H9 (cell line): ENCODE results near the gene IQGAP2. TPM values are rescaled to one million over a fixed set of nuclear protein-coding genes. Genes with fewer than 3 reads are reported as not detected.

Source experiments
- DNase-seq: peaks from one replicate; pipeline ENCODE4 v3.0.0-alpha.2; 2017
- H2AFZ ChIP-seq: one replicate; pipeline ENCODE4 v1.6.1; 2013; ENCODE audit warnings: mild to moderate bottlenecking, low read length, control low read depth, moderate library complexity
- H2AK5ac ChIP-seq: 2 replicates; pipeline ENCODE4 v1.6.1; 2013; ENCODE audit warnings: low read length, control low read depth, mixed read lengths; ENCODE audit not compliant: insufficient read length
- H2BK120ac ChIP-seq: one replicate; pipeline ENCODE4 v1.6.1; 2013; ENCODE audit warnings: low read depth, mild to moderate bottlenecking, low read length, control low read depth, inconsistent platforms; ENCODE audit not compliant: poor library complexity, severe bottlenecking
- H2BK12ac ChIP-seq: 2 replicates; pipeline ENCODE4 v1.6.1; 2013; ENCODE audit warnings: low read length, control low read depth, mixed read lengths, low read depth; ENCODE audit not compliant: insufficient read length
- H2BK15ac ChIP-seq: 2 replicates; pipeline ENCODE4 v1.6.1; 2013; ENCODE audit warnings: low read depth, low read length, control low read depth
- H2BK20ac ChIP-seq: one replicate; pipeline ENCODE4 v1.6.1; 2013; ENCODE audit warnings: low read depth, mild to moderate bottlenecking, low read length, control low read depth, inconsistent platforms; ENCODE audit not compliant: poor library complexity, severe bottlenecking
- H2BK5ac ChIP-seq: 2 replicates; pipeline ENCODE4 v1.6.1; 2013; ENCODE audit warnings: low read length, control low read depth, mixed read lengths; ENCODE audit not compliant: insufficient read length
- H3K14ac ChIP-seq: 2 replicates; pipeline ENCODE4 v1.6.1; 2013; ENCODE audit warnings: low read length, control low read depth; ENCODE audit not compliant: insufficient read depth
- H3K18ac ChIP-seq: 2 replicates; pipeline ENCODE4 v1.6.1; 2013; ENCODE audit warnings: low read depth, mild to moderate bottlenecking, mixed read lengths, low read length, control low read depth; ENCODE audit not compliant: insufficient read length
- H3K23ac ChIP-seq: 2 replicates; pipeline ENCODE4 v1.6.1; 2013; ENCODE audit warnings: low read length, control low read depth, mixed read lengths, low read depth; ENCODE audit not compliant: insufficient read length
- H3K23me2 ChIP-seq: 2 replicates; pipeline ENCODE4 v1.6.1; 2013; ENCODE audit warnings: low read depth, mild to moderate bottlenecking, mixed read lengths, low read length, control low read depth; ENCODE audit not compliant: insufficient read length, poor library complexity, severe bottlenecking
- H3K27ac ChIP-seq: 2 replicates; pipeline ENCODE4 v1.5.1; 2013; ENCODE audit warnings: low read length, control low read depth, mixed read lengths, low read depth; ENCODE audit not compliant: insufficient read length
- H3K27me3 ChIP-seq: 2 replicates; pipeline ENCODE4 v1.6.1; 2013; ENCODE audit warnings: low read length, control low read depth, inconsistent platforms; ENCODE audit not compliant: insufficient read depth
- H3K4ac ChIP-seq: 2 replicates; pipeline ENCODE4 v1.6.1; 2013; ENCODE audit warnings: low read depth, mild to moderate bottlenecking, control low read depth, inconsistent platforms, low read length, moderate library complexity
- H3K4me1 ChIP-seq: 2 replicates; pipeline ENCODE4 v1.6.1; 2013; ENCODE audit warnings: low read length, control low read depth, inconsistent platforms; ENCODE audit not compliant: insufficient read depth
- H3K4me2 ChIP-seq: 2 replicates; pipeline ENCODE4 v1.6.1; 2013; ENCODE audit warnings: low read length, control low read depth, mixed read lengths; ENCODE audit not compliant: insufficient read length, insufficient read depth
- H3K56ac ChIP-seq: 2 replicates; pipeline ENCODE4 v1.6.1; 2013; ENCODE audit warnings: low read depth, mild to moderate bottlenecking, mixed read lengths, low read length, control low read depth; ENCODE audit not compliant: insufficient read length
- H3K79me1 ChIP-seq: 2 replicates; pipeline ENCODE4 v1.6.1; 2013; ENCODE audit warnings: low read depth, mild to moderate bottlenecking, moderate library complexity, low read length, control low read depth, inconsistent platforms; ENCODE audit not compliant: insufficient read depth, poor library complexity, severe bottlenecking
- H3K79me2 ChIP-seq: 2 replicates; pipeline ENCODE4 v1.6.1; 2013; ENCODE audit warnings: low read length, control low read depth, inconsistent platforms; ENCODE audit not compliant: insufficient read depth
- H3K9ac ChIP-seq: 2 replicates; pipeline ENCODE4 v1.6.1; 2013; ENCODE audit warnings: low read length, control low read depth, mixed read lengths; ENCODE audit not compliant: insufficient read length; ENCODE audit errors: extremely low read depth
- H3K9me3 ChIP-seq: one replicate; pipeline ENCODE4 v1.6.1; 2013; ENCODE audit warnings: low read depth, low read length, inconsistent platforms; ENCODE audit not compliant: control insufficient read depth
- H3T11ph ChIP-seq: one replicate; pipeline ENCODE4 v1.6.1; 2013; ENCODE audit warnings: mild to moderate bottlenecking, low read length, control low read depth, inconsistent platforms
- H4K20me1 ChIP-seq: one replicate; pipeline ENCODE4 v1.6.1; 2013; ENCODE audit not compliant: control insufficient read depth, insufficient read length, insufficient read depth
- H4K5ac ChIP-seq: 2 replicates; pipeline ENCODE4 v1.6.1; 2013; ENCODE audit warnings: low read depth, mild to moderate bottlenecking, mixed read lengths, low read length, control low read depth; ENCODE audit not compliant: insufficient read length
- H4K8ac ChIP-seq: replicated peaks from 2 replicates; pipeline ENCODE4 v1.6.1; 2013; ENCODE audit warnings: low read length, control low read depth, mixed read lengths, low read depth; ENCODE audit not compliant: insufficient read length
- H4K91ac ChIP-seq: 2 replicates; pipeline ENCODE4 v1.6.1; 2013; ENCODE audit warnings: low read depth, mild to moderate bottlenecking, moderate library complexity, mixed read lengths, low read length, control low read depth; ENCODE audit not compliant: insufficient read length
- H3K27ac Mint-ChIP-seq, 3 experiments: 2 replicates in 2 of 3; 3 replicates in 1 of 3; pipeline ENCODE4 v1.8.0; 2020 to 2021; ENCODE audit warnings: mixed read lengths in 3 of 3, mild to moderate bottlenecking in 1 of 3, moderate library complexity in 1 of 3
- H3K27me3 Mint-ChIP-seq: 2 replicates; pipeline ENCODE4 v1.8.0; 2021; ENCODE audit warnings: low read depth, mild to moderate bottlenecking, moderate library complexity, mixed read lengths
- H3K36me3 Mint-ChIP-seq, 3 experiments: 2 replicates in 2 of 3; 3 replicates in 1 of 3; pipeline ENCODE4 v1.8.0; 2020 to 2021; ENCODE audit warnings: low read depth in 3 of 3, mixed read lengths in 3 of 3; ENCODE audit not compliant: insufficient read depth in 1 of 3
- H3K4me1 Mint-ChIP-seq, 2 experiments: 2 replicates each; pipeline ENCODE4 v1.8.0; 2020; ENCODE audit warnings: mixed read lengths in 2 of 2
- H3K4me3 Mint-ChIP-seq, 2 experiments: 2 replicates in 1 of 2; 3 replicates in 1 of 2; pipeline ENCODE4 v1.8.0; 2020 to 2021; ENCODE audit warnings: mild to moderate bottlenecking in 2 of 2, mixed read lengths in 2 of 2, moderate library complexity in 1 of 2
- H3K9me3 Mint-ChIP-seq, 2 experiments: 2 replicates in 1 of 2; 3 replicates in 1 of 2; pipeline ENCODE4 v1.8.0; 2020; ENCODE audit warnings: mild to moderate bottlenecking in 2 of 2, mixed read lengths in 2 of 2, moderate library complexity in 1 of 2
- CTCF ChIP-seq: fragments of 200-600 bp; sonication (generic); conservative IDR thresholded peaks from 3 replicates; pipeline ENCODE4 v1.8.0; 2021; ENCODE audit warnings: antibody characterized with exemption, mild to moderate bottlenecking
- WGBS: extraction: QIAGEN DNeasy Blood & Tissue Kit; methylation state at CpG from one replicate; pipeline ENCODE4 v1.1.7; 2013; ENCODE audit warnings: missing lambda C conversion rate, low lambda C conversion rate, mixed read lengths; ENCODE audit not compliant: insufficient read length; ENCODE audit errors: extremely low coverage; 5-methylcytosine and 5-hydroxymethylcytosine counted together
- total RNA-seq: library from RNA; stranded (reverse); gene quantifications from 2 replicates; pipeline ENCODE4 v1.2.1, GENCODE V29; 2021

IQGAP2 gene
- total RNA-seq, 1 experiment from 2014 or later: 22.5 TPM

GRCh38 chr5:76660360-76660759 lies 257.3 kb downstream of the IQGAP2 start:
- no peak overlapping the region for H4K91ac ChIP-seq
- no peak overlapping the region for H3K14ac ChIP-seq
- no peaks in the 10 kb centered on the region for H3K9me3 Mint-ChIP-seq
- TF ChIP-seq CTCF: no peak
- H2BK20ac ChIP-seq: no peak overlapping the region
- H3K4me1 ChIP-seq: no peaks in the 10 kb centered on the region
- no peak for DNase-seq
- no peaks in the 10 kb centered on the region for H3K27me3 Mint-ChIP-seq
- H3K23me2 ChIP-seq: no peaks in the 10 kb centered on the region
- H4K5ac ChIP-seq: no peak overlapping the region
- H2AFZ ChIP-seq: no peak overlapping the region
- H3K36me3 Mint-ChIP-seq: peaks cover 0 to 5% (median 2%) of the 10 kb centered on the region in 3 experiments; a peak in 2 of 7 replicates
- no peak overlapping the region for H3K56ac ChIP-seq
- no peak overlapping the region for H3K4me2 ChIP-seq
- no peaks in the 10 kb centered on the region for H3K79me2 ChIP-seq
- no CpG with 5 or more reads among the region's 2 CpGs for WGBS
- no peak overlapping the region for H3K27ac Mint-ChIP-seq
- no peak overlapping the region for H3K18ac ChIP-seq
- H3T11ph ChIP-seq: no peak overlapping the region
- H4K20me1 ChIP-seq: no peaks in the 10 kb centered on the region
- no peak overlapping the region for H3K23ac ChIP-seq
- no peaks in the 10 kb centered on the region for H3K4me1 Mint-ChIP-seq
- no peak overlapping the region for H2BK120ac ChIP-seq
- no peak overlapping the region for H3K4ac ChIP-seq
- no peaks in the 10 kb centered on the region for H3K27me3 ChIP-seq
- no peak overlapping the region for H3K4me3 Mint-ChIP-seq
- H3K27ac ChIP-seq: no peak overlapping the region
- H3K9ac ChIP-seq: no peak overlapping the region
- no peak overlapping the region for H2BK5ac ChIP-seq
- no peak overlapping the region for H2BK12ac ChIP-seq
- no peak overlapping the region for H4K8ac ChIP-seq
- H2AK5ac ChIP-seq: no peak overlapping the region
- no peaks in the 10 kb centered on the region for H3K79me1 ChIP-seq
- no peak overlapping the region for H2BK15ac ChIP-seq
- no peaks in the 10 kb centered on the region for H3K9me3 ChIP-seq
